ENCODE results near the gene PACC1. TPM values are rescaled to one million over a fixed set of nuclear protein-coding genes. Genes with fewer than 3 reads are reported as not detected.

Gene PACC1
- total RNA-seq, 1 donor from 2014 or later, result 2.6 TPM

- Histone ChIP-seq H3K9me3 (replicated peaks) (peaks cover 19% of the 10 kb centered on the region), H3K4me3 (no peak overlapping the region), H3K4me1 (no peaks in the 10 kb centered on the region), H3K27me3 (ENCODE audit: low read depth) (no peaks in the 10 kb centered on the region), H3K27ac (replicated peaks) (no peak overlapping the region), H3K36me3 (peaks cover 40% of the 10 kb centered on the region)
- intact Hi-C loops (cut with micrococcal nuclease), result no loop called here
- no peak for DNase-seq
- no peak for TF ChIP-seq CTCF (IDR thresholded peaks at IDR 0.05; ENCODE audit: borderline replicate concordance)
Observed at GRCh38 chr1:212388985-212389716, 25.5 kb downstream of the PACC1 start.

GRCh38 chr1:212386029-212386428 is 28.7 kb downstream of the PACC1 start:
- TF ChIP-seq CTCF (IDR thresholded peaks at IDR 0.05; ENCODE audit: borderline replicate concordance), result no peak
- Histone ChIP-seq H3K4me1 (no peaks in the 10 kb centered on the region), H3K9me3 (replicated peaks) (peaks cover 9% of the 10 kb centered on the region), H3K36me3 (peaks cover 47% of the 10 kb centered on the region), H3K27ac (replicated peaks) (no peak overlapping the region), H3K27me3 (ENCODE audit: low read depth) (no peaks in the 10 kb centered on the region), H3K4me3 (no peak overlapping the region)
- intact Hi-C loops (cut with micrococcal nuclease), result no loop called here
- DNase-seq, result no peak

GRCh38 chr1:212381397-212382035 is 33.2 kb downstream of the PACC1 start:
- Histone ChIP-seq H3K27me3 (ENCODE audit: low read depth) (no peaks in the 10 kb centered on the region), H3K9me3 (replicated peaks) (no peaks in the 10 kb centered on the region), H3K4me1 (no peaks in the 10 kb centered on the region), H3K4me3 (no peak overlapping the region), H3K36me3 (peaks cover 62% of the 10 kb centered on the region), H3K27ac (replicated peaks) (no peak overlapping the region)
- intact Hi-C loops (cut with micrococcal nuclease), result no loop called here
- TF ChIP-seq CTCF (IDR thresholded peaks at IDR 0.05; ENCODE audit: borderline replicate concordance), result no peak
- DNase-seq, result no peak

GRCh38 chr1:212379366-212379765 is 35.3 kb downstream of the PACC1 start:
- Histone ChIP-seq H3K4me3 (no peak overlapping the region), H3K27ac (replicated peaks) (no peak overlapping the region), H3K27me3 (ENCODE audit: low read depth) (no peaks in the 10 kb centered on the region), H3K4me1 (no peaks in the 10 kb centered on the region), H3K9me3 (replicated peaks) (no peaks in the 10 kb centered on the region), H3K36me3 (peaks cover 47% of the 10 kb centered on the region)
- no peak for DNase-seq
- intact Hi-C loops (cut with micrococcal nuclease), result no loop called here
- no peak for TF ChIP-seq CTCF (IDR thresholded peaks at IDR 0.05; ENCODE audit: borderline replicate concordance)

- no peak for TF ChIP-seq CTCF (IDR thresholded peaks at IDR 0.05; ENCODE audit: borderline replicate concordance)
- Histone ChIP-seq H3K4me3 (no peak overlapping the region), H3K4me1 (no peaks in the 10 kb centered on the region), H3K36me3 (peaks cover 36% of the 10 kb centered on the region), H3K27ac (replicated peaks) (no peak overlapping the region), H3K27me3 (ENCODE audit: low read depth) (no peaks in the 10 kb centered on the region), H3K9me3 (replicated peaks) (peaks cover 3% of the 10 kb centered on the region)
- DNase-seq, result no peak
- intact Hi-C loops (cut with micrococcal nuclease), result no loop called here
Observed at GRCh38 chr1:212377644-212378043, 37.0 kb downstream of the PACC1 start.
